Activated CD4-positive, alpha-beta T cell treated with anti-CD3 and anti-CD28 coated beads, Interleukin-2, amount 50 U/mL, for 24 hours (primary cell): ENCODE measurements around the gene SSPN.

Source experiments
- DNase-seq, 2 donors: peaks; one replicate each; pipeline ENCODE4 v3.0.0-alpha.2; 2020; ENCODE audit warnings: low read depth in 1 of 2, low spot score in 1 of 2

The SSPN gene

GRCh38 chr12:26187014-26187798, 8.2 kb upstream of the SSPN start:
- DNase-seq, result no peak

GRCh38 chr12:26188127-26188526, 7.2 kb upstream of the SSPN start:
- no peak for DNase-seq

GRCh38 chr12:26188641-26189040, 6.7 kb upstream of the SSPN start:
- no peak for DNase-seq

DNA sequence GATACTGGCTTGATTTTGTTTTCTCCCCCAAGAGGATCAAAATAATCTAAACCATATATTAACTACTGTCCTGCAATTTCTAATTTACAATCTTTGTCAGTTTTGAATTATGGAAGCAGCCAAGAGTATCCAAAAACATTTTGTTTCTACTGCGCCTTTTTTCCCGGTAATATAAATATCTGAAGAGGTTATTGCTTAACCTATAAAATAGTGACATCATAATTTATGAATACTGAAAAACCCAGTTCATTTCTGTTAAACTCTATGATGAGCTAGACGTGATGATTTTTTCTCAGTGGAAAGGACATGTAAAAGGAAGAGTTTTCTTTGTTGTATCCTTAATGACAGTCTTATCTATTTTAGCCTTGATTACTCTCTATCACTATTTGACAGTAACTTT, 3.2 kb upstream of the SSPN start:
- no peak for DNase-seq

- no peak for DNase-seq
Measured at GRCh38 chr12:26193539-26193938, 1.8 kb upstream of the SSPN start.

- DNase-seq, result no peak
Measured at GRCh38 chr12:26195641-26196420, 458 bp downstream of the SSPN start.

- DNase-seq, result no peak
Measured at GRCh38 chr12:26196421-26196716, 996 bp downstream of the SSPN start.

GRCh38 chr12:26197832-26198231, 2.5 kb downstream of the SSPN start:
- DNase-seq, result no peak

GRCh38 chr12:26198742-26199141, 3.4 kb downstream of the SSPN start:
- no peak for DNase-seq

GRCh38 chr12:26203167-26203780, 7.9 kb downstream of the SSPN start:
- no peak for DNase-seq

DNA sequence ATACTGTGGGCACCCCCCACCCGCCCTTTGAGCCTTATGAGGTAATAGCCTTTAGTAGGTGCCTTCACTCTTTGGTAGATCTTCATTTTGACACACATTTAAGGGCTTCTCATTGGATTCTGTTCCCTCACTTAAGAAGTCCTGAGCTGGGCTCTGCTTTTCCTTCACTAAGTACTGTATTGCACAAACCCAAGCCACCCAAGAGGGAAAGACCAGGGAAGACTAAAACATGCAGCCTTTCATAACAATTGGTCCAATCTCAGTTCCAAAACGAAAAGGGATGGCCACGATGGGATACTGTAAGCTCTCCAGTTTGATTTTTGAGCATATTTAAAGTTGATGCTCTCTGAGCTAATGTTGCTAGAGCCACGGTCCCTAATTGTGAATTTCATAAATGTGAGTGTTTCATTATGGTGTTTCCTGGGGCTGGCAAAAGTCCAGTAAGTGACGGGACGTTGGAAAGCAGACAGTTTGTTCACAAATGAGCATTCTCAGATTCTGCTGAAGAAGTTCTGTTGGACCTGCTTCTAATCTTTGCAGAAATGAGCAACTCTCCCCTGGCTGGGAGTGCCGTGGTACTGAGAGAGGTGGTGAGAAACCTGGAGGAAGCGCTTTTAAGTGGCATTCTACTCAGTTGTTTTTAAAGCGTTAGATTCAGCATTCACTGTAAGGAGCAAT, 9.4 kb downstream of the SSPN start:
- DNase-seq, result no peak

DNA sequence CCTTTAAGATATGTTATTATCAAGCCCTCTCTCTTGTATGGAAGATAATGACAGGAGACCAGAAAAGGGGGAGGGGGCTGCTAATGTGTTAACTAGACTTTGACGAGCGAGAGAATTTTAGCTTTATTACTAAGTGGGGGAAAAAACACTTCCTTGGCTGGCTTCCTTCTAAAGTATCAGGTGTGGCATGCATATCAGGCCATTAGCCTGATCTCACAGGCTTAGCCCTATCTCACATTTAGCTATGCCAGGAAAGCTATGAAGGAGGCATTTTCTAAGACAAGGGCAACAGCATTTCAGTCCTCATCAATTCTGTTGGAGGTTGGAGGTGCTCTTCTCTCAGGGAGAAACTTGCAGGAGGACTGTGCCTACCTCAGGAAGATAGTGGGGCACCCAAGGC, 9.9 kb downstream of the SSPN start:
- DNase-seq, result no peak

DNA sequence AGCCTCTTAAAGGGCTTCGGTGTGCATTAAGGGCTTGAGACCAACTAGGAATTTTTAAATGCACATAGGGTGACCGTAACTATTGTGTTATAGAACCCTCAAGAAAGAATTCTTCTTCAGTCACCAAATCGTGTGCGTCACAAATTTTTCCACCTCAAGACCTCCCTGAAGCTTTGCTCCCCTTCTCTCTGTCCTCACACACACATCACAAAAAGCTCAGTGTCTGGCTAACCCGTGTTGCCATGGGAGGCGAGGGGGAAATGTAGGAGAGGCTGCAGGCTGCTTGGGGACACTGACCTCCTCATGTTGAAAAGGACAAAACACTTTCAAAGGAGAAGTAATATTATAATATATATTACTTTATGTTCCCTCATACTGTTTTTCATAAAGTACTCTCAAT, 10.6 kb downstream of the SSPN start:
- no peak for DNase-seq

GRCh38 chr12:26211331-26211730, 16.0 kb downstream of the SSPN start:
- no peak for DNase-seq

GRCh38 chr12:26212396-26212795, 17.0 kb downstream of the SSPN start:
- no peak for DNase-seq

- no peak for DNase-seq
Measured at GRCh38 chr12:26212988-26213387, 17.6 kb downstream of the SSPN start.

DNA sequence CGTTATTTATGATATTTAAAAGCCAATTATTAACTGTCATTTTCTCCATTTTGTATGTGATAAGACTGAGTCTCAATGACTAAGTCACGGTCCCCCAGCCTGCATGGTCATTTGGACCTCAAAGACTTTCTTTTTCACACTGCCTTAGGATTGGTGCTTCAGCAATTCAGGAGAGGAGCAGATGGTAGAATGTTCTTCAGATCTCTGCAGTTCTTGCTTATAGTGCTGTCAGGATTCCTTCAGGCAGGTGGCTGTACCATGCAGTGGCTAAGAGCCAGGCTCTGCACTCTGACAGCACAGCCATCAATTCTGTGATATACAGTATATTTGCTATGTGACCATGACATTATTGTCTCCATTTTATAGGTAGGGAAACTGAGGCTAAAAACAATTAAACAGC, 18.7 kb downstream of the SSPN start:
- DNase-seq, result no peak

DNA sequence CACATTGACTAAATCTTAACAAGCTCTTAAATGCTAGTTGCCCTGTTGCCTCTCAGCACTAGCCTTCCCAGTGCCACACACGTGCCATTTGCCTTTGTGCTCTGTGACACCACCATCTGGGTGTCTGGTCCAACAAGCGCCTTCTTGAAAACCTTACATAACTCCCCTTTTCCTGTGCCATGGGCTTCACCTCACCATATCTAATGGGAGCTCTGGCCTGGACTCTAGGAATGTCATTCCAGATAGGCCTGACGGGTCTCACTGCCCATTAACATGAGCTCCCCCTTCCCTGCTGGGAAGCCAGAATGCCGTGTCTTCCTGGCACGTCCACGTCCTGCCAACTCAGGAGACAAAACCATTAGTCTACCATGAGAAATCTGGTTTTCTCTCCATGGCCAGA, 24.4 kb downstream of the SSPN start:
- no peak for DNase-seq

DNA sequence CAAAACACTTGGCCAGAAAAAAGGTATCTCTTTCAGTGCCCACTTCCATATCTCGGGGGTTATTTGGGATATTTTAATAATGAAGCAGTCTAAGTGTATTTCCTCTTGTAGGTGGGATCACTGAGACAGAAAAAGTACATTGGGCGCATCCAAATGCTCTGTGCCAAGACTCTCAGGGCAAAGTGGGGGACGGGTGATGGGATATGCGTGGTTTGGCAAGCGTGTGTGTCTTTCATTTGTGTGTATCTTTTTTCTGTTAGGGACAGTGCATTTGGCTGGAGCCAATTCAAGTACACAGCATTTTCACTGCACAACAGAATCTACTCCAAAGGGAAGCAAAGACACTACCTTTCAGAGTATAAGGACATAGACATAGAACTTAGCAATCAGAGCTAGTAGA, 29.3 kb downstream of the SSPN start:
- no peak for DNase-seq

- no peak for DNase-seq
Measured at GRCh38 chr12:26226122-26226521, 30.7 kb downstream of the SSPN start.

GRCh38 chr12:26226629-26227360, 31.4 kb downstream of the SSPN start:
- DNase-seq, result no peak
